Measurements from ENCODE around the gene ZFP36L2.

ZFP36L2 gene

DNA sequence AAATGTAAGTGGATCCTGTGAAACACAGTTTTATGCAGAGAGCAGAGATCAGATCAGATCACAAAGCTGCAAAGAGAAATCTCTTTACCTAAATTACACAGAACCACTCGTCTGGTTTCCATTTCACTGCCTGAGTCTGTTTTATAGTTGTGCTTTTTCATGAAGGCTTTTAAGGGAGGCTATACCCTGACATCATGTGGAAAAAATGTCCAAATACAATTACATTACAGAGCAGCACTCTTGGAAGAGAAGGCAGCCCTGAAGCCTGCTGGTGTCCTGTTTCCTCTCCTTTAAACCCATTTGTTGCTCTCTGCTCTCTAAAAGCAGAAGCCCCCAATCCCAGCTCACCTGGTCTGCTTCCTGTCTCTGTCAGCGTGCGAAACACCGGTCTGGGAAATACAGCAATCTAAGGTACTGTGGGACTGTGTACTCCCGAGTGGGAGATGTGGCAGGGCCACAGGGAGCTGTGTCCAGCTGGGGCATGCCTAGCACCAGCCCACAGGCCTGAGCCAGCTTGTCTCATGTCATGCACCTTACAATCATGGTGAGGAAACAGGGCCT lies 24.8 kb upstream of the ZFP36L2 start (continued):
- TF ChIP-seq ZSCAN30 (tag by site-specific recombination; IDR thresholded peaks at IDR 0.05) (peak; percentile 47; the same call in 1 of the 2 replicates), ZBTB11 (tag by site-specific recombination; conservative IDR thresholded peaks at IDR 0.05; ENCODE audit: low read depth) (no peak), SCRT2 (tag by site-specific recombination; IDR thresholded peaks at IDR 0.05) (peak; percentile 83), ZNF138 (tag by site-specific recombination; IDR thresholded peaks at IDR 0.05; ENCODE audit: borderline replicate concordance) (no peak), ZNF654 (tag by site-specific recombination; IDR thresholded peaks at IDR 0.05; ENCODE audit: low read depth) (peak; percentile 23; the same call in 1 of the 2 replicates), ZBTB17 (tag by site-specific recombination; IDR thresholded peaks at IDR 0.05) (peak; percentile 79), CTCF (tag by site-specific recombination; IDR thresholded peaks at IDR 0.05) (peak; percentile 12; the same call in 1 of the 2 replicates), ZNF37A (tag by site-specific recombination; IDR thresholded peaks at IDR 0.05) (no peak), SP7 (tag by site-specific recombination; IDR thresholded peaks at IDR 0.05) (0 out of 2 replicates have a peak, but pooled peaks have one; percentile 39), ZNF223 (tag by site-specific recombination; IDR thresholded peaks at IDR 0.05) (no peak), ZNF248 (tag by site-specific recombination; IDR thresholded peaks at IDR 0.05) (no peak), ZNF155 (tag by site-specific recombination; IDR thresholded peaks at IDR 0.05) (no peak), ZBTB44 (tag by site-specific recombination; IDR thresholded peaks at IDR 0.05) (no peak), ZNF701 (tag by site-specific recombination; IDR thresholded peaks at IDR 0.05) (no peak), BCL6B (tag by site-specific recombination; IDR thresholded peaks at IDR 0.05) (no peak), ZNF530 (tag by site-specific recombination; IDR thresholded peaks at IDR 0.05; ENCODE audit: low read depth) (no peak), PRDM1 (tag by site-specific recombination; IDR thresholded peaks at IDR 0.05) (peak; percentile 60), KLF10 (tag by site-specific recombination; IDR thresholded peaks at IDR 0.05) (no peak), ZNF174 (tag by site-specific recombination; IDR thresholded peaks at IDR 0.05) (no peak), ZSCAN4 (tag by site-specific recombination; IDR thresholded peaks at IDR 0.05) (no peak), HOXC10 (CRISPR knock-in tag; IDR thresholded peaks at IDR 0.05) (no peak), ZNF529 (tag by site-specific recombination; IDR thresholded peaks at IDR 0.05; ENCODE audit: insufficient replicate concordance) (no peak), MZF1 (tag by site-specific recombination; IDR thresholded peaks at IDR 0.05; ENCODE audit: borderline replicate concordance) (no peak), ZBTB20 (tag by site-specific recombination; IDR thresholded peaks at IDR 0.05) (no peak)
- TF ChIP-seq, protein P1, sequence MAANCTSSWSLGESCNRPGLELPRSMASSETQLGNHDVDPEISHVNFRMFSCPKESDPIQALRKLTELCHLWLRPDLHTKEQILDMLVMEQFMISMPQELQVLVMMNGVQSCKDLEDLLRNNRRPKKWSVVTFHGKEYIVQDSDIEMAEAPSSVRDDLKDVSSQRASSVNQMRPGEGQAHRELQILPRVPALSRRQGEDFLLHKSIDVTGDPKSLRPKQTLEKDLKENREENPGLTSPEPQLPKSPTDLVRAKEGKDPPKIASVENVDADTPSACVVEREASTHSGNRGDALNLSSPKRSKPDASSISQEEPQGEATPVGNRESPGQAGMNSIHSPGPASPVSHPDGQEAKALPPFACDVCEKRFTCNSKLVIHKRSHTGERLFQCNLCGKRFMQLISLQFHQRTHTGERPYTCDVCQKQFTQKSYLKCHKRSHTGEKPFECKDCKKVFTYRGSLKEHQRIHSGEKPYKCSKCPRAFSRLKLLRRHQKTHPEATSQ (tag by site-specific recombination; IDR thresholded peaks at IDR 0.05): no peak
- TF ChIP-seq, protein P2, sequence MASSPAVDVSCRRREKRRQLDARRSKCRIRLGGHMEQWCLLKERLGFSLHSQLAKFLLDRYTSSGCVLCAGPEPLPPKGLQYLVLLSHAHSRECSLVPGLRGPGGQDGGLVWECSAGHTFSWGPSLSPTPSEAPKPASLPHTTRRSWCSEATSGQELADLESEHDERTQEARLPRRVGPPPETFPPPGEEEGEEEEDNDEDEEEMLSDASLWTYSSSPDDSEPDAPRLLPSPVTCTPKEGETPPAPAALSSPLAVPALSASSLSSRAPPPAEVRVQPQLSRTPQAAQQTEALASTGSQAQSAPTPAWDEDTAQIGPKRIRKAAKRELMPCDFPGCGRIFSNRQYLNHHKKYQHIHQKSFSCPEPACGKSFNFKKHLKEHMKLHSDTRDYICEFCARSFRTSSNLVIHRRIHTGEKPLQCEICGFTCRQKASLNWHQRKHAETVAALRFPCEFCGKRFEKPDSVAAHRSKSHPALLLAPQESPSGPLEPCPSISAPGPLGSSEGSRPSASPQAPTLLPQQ (tag by site-specific recombination; IDR thresholded peaks at IDR 0.05): no peak
